GM18502 (cell line): ENCODE measurements around the gene FAM185A.
A peak's percentile ranks its signal among the peaks of the same experiment; 100 is the strongest.
"Not testable (repeated sequence)": the region's sequence is repeated elsewhere in the genome, so short reads cannot be mapped to it uniquely, and the experiment has no call there.

Experiments used
- ATAC-seq: cut with Tn5 transposase; IDR thresholded peaks from one replicate; pipeline ENCODE4 v1.9.1; 2021; ENCODE audit warnings: mild to moderate bottlenecking; ENCODE audit not compliant: unreplicated experiment, poor library complexity

FAM185A gene

DNA sequence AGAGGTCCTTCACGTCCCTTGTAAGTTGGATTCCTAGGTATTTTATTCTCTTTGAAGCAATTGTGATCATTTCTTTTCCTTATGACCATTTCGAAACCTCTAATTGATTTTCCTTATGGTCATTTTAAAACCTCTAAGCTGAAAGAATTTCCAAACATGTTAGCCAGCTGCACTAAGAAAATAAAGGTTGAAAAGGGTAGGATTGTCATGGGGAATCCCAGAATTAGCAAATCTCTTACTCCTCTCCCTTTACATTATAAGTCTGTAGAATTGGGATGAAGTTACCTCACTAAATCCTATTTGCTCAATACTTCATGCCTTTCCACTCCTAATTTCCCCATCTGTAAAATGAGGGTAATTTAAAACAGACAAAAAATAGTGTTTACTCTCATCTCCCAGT lies 79.5 kb downstream of the FAM185A start:
- ATAC-seq, result no peak

DNA sequence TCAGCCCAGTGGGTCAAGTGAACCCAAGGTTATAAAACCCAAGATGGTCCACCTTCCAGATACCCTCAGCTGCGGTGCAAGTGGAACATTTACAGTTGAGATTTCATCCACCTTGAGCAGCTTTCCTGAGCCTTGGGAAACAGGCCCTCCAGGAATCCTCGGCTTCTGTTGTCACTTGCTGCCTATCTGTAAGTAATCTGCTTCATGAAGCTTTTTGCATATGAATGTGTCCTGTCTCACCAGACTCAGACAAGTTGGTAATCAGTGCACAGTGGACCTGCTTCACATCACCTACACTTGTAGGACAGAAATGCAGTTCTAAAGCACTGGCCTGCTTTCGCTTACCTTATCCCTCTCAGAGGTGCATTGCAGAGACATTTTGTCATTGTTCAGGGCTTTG lies 80.3 kb downstream of the FAM185A start:
- no peak for ATAC-seq

DNA sequence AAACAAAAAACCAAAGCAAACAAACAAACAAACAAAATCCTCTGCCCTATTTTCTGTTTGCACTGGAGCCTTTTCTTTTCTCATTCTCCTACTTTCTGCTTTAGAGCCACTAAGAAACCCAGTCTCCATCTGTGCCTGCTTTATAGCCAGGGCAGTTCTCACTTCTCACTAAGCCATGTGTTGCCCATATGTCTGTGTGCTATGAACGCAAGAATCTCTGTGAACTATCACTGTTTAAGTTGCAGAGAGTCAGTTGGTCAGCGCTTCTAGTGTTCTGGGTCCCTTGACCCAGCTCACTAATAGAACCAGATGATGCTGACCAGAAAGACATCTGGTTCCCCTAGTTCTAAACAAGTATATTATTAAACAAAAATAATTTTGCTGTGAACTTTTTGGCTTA lies 81.4 kb downstream of the FAM185A start:
- no peak for ATAC-seq

DNA sequence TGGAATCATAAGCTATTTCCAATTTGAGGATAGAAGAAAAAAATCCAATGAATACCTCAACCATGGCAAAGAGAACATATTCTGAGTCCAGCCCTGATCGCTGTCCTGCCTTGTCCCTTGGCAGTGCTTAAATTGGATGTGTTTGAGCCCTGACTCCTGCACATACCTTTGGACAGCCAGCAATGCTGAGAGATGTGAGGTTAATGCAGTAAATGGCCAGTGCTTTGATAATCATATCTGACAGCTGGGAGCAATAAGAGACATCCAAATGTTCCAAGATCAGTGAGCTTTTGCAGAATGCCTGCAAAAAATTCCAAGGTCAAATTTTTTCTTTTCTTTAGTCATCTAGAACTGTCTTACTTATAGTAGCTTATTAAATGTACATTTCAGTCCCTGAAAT lies 83.9 kb downstream of the FAM185A start:
- ATAC-seq, result no peak

DNA sequence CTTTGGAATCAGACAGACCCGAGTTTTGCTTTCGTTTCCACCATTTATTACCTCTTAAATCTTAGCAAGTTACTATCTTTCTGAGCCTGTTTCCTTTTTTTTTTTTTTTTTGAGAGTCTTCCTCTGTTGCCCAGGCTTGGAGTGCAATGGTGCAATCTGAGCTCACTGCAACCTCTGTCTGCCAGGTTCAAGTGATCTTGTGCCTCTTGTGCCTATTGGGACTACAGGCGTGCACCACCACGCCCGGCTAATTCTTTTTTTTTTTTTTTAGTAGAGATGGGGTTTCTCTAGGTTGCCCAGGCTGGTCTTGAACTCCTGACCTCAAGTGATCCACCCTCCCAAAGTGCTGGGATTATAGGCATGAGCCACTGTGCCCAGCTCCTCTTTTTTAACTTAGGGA lies 84.5 kb downstream of the FAM185A start:
- ATAC-seq, result no peak

- ATAC-seq, result no peak
Measured at GRCh38 chr7:102834466-102834865, 85.7 kb downstream of the FAM185A start.

DNA sequence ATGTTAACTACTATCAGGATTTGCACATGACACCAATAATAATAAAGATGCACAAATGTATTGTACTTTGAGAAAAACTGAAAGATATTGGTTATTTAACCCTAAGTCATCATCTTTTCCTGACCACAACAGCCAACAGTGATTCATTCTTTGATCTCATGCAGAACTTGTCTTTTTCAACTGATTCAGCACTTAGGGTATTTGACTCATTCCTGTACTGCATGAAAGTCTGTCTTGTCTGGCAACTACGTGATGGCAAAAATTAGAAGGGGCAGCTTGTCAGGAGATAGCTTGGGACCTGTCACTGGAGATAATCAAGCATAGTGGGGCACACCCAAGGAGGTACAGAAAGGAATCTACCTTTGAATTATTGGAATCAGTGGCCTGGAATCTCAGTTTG lies 86.2 kb downstream of the FAM185A start:
- peak; percentile 98 for ATAC-seq

DNA sequence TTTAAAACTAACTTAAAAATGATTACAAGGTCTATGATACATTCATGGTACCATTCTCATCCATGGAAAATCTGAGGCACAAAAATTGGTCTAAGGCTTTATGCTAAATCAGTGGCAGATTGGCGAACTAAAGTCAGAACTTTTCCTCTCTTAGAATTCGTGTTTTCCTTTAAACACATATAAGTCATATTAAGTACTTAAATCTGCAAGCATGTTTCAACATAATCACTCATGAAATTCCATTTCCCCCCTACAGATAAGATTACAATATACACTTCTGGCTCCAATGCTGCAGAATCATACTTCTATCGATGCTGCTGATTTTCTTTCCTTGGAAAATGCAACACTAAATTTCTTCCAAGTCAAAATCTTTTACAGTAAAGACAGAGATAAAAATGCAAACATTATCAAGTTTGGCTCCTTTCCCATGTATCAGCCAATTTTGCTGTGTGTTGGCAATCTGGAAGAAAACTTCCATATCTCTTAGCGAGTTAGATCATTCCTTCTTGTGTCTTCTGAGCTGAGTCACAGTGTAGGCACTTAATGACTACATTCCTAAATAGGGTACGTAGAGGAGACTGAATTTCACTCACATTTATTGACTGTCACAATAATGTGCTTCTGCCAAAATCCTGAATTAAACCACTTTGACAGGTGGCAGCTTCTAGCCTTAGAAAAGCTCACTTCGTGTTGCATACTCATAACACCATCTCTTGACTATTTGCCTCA lies 87.6 kb downstream of the FAM185A start:
- no peak for ATAC-seq

DNA sequence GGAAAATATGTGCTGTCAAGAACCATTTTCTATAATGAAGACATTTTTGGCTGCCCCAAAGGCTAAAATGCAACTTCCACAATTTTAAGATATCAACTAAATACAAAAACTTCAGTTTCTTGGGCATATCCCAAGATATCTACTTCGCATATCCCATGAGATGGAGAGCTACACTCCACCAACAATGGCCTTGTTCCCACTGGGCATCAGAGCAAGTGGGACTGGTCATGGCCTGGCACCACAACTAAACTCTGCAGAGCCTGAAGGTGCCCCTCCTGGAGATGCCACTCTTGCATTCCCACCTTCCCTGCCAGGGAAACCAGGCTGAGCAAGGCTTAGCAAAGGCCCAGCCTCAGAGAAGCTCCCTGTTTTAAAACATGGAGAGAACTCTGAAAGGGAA lies 88.2 kb downstream of the FAM185A start:
- no peak for ATAC-seq

GRCh38 chr7:102837802-102838201 lies 89.0 kb downstream of the FAM185A start:
- ATAC-seq, result no peak

DNA sequence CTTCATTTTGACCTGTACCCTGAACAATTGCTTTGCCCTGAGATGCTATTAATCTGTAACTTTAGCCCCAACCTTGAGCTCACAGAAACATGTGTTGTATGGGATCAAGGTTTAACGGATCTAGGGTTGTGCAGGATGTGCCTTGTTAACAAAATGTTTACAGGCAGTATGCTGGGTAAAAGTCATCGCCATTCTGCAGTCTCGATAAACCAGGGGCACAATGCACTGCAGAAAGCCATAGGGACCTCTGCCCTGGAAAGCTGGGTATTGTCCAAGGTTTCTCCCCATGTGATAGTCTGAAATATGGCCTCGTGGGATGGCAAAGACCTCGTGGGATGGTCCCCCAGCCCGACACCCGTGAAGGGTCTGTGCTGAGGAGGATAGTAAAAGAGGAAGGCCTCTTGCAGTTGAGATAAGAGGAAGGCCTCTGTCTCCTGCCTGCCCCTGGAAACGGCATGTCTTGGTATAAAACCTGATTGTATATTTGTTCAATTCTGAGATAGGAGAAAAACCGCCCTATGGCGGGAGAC lies 89.8 kb downstream of the FAM185A start:
- ATAC-seq, result not testable (repeated sequence)

DNA sequence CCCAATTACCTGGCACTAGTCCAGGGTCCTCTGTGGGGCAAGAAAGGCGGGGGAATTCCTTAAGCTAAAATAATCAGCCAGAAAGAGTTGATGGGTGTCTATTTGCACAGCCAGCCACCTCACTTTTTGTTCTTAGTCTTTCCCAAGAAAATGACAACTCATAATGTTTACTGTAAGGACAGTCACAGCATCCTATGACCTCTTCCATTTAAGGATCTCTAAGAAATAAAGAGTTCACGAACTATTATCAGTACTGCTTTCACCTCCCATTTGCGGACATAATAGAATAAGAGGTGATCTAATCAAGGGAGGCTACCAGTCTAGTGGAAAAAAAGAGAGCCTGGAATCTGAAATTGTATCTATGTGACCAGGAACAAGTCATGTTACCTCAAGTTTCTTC lies 91.6 kb downstream of the FAM185A start:
- no peak for ATAC-seq

GRCh38 chr7:102841290-102841689 lies 92.5 kb downstream of the FAM185A start:
- ATAC-seq, result no peak

DNA sequence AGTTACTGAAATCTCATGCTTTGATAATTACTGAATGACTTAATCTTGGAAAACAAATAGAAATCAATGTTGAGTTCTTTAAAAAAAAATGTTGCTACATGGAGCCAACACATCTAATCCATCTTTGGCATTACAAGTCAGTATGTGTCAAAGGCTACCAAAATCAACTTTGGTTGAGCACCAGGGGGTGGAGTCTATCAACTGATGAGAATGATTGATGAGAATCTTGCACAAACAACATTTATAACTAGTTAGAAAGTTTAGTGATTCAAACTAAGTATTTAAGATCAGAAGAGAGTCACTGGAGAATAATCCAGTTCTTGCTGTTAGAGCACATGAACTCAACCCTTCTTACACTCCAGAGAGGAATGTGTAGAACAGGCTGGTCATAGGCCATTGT lies 93.5 kb downstream of the FAM185A start:
- ATAC-seq, result no peak

GRCh38 chr7:102843850-102844249 lies 95.1 kb downstream of the FAM185A start:
- ATAC-seq, result peak; percentile 94

DNA sequence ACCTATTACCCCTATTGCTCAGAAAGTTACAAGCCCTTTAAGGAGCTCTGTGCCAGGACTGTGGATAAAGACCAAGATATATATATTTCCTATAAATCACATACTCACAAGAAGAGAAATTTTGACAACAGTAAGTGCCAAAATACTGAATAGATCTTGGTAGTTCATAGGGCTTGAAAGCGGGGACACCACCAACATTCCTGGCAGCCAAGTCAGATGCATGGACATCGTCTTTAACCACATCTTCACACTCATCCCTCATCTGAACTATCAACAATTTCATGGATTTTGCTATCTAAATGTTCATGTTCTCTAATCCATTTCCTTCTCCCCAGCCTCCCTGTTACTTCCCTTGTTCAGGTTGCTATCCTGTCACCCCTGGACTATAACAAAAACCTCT lies 96.5 kb downstream of the FAM185A start:
- ATAC-seq, result no peak

DNA sequence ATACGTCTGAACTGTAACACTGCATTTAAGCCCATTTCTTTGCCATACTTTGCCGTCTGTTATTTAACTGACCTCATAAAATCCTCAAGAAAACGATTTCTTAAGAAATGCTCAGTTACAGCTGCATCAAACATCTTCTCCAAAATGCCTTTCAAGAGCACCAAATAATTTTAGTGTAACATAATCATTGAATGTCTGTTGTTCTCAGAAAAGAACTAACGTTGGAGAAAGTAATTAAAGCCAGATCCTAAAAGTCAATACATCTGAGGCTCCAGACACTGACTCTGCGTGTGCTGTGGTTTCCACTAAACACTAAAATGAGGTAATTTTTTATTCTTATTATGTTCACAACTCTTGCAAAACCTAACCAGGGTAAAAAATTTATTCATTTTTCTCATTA lies 100.3 kb downstream of the FAM185A start:
- no peak for ATAC-seq

DNA sequence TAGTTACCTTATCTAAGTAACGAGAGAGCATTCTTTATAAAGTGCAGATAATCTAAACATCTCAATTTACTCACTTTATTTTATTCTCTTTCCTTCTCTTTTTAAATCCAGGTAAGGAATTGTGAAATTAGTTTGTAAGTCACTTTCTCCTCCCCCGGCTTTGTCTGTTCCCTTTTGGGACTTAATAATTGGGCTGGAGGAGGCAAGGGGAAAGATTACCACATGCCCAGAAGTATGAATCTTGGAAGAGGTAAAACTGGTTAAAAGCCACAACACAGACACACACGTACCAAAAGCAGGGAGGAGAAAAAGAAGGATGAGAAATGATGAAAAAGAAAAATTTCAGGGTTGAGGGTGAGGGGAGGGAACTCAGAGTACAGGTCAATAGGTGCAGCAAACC lies 100.7 kb downstream of the FAM185A start:
- no peak for ATAC-seq

- ATAC-seq, result no peak
Measured at GRCh38 chr7:102856036-102856435, 107.2 kb downstream of the FAM185A start.
